Measurements from ENCODE around the gene EFHD2.

DNA sequence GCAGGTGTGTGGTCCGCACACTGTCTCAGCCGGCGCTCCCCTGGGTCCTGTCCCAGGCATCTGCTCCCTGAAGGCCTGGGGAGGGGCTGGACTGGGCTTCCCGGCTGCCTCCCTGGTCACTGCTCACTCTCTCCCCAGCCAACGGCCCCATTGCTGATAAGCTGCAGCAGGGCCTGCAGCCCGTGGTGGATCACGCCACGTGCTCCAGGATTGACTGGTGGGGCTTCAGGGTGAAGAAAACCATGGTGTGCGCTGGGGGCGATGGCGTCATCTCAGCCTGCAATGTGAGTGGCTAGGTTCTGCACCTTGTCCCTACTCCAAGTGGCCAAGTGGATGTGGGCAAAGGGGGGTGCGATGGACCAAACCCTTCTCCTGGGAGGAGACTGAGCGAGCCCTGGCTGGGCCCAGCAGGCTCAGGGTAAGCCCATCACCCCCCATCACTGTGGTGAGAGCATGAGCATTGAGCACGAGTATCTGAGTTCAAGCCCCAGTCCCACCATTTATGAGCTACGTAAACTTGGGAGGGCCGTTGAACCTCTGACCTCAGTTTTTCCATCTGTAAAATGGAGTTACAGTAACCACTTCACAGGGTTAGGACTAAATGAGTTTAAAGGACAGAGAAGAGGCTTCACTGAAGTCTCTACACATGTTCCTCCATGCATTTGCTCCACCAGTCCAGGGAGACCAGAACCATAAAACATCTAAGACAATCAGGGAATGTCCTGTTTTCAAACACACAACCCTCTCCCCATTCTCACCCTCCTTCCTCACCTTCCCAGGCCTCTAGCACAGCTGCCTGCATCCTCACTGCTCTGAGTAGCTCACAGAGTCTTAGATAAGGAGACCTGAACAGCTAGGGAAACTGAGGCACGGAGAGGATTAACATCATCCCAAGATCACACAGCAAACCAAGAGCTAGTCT lies 35.0 kb downstream of the EFHD2 start:
- TF ChIP-seq CTCF (IDR thresholded peaks at IDR 0.05; ENCODE audit: insufficient read depth, low read depth, low read length): no peak
- no peak for TF ChIP-seq EZH2 (IDR thresholded peaks at IDR 0.05; ENCODE audit: insufficient read depth, low read length)
